ENCODE data around the gene KIRREL1. TPM values are rescaled to one million over a fixed set of nuclear protein-coding genes. Genes with fewer than 3 reads are reported as not detected.

The KIRREL1 gene
- total RNA-seq, 1 experiment from 2014 or later = 30.7 TPM

GRCh38 chr1:157963713-157964112 lies 29.7 kb upstream of the KIRREL1 start:
- Histone ChIP-seq H3K27me3 (ENCODE audit: insufficient read depth, low read depth) (peaks cover 31% of the 10 kb centered on the region), H3K36me3 (ENCODE audit: low read depth) (no peaks in the 10 kb centered on the region), H3F3A (ENCODE audit: insufficient read depth, low read depth) (no peaks in the 10 kb centered on the region), H3K4me1 (replicated peaks; ENCODE audit: insufficient read depth) (no peaks in the 10 kb centered on the region), H2AFZ (no peak overlapping the region), H3K4me3 (no peak overlapping the region), H3K9me3 (ENCODE audit: insufficient read depth, low read depth) (no peaks in the 10 kb centered on the region), H3K9me2 (ENCODE audit: insufficient read depth) (no peaks in the 10 kb centered on the region), H3K4me2 (peak overlapping the region; percentile 53), H3K27ac (no peak overlapping the region), H4K20me1 (ENCODE audit: insufficient read depth) (no peaks in the 10 kb centered on the region), H3K79me2 (ENCODE audit: low read depth) (no peaks in the 10 kb centered on the region)
- no TSS peak for BruUV-seq (replicated peaks)
- DNase-seq = peak in 1 of 2 experiments; percentile 69
- TF ChIP-seq CTCF (conservative IDR thresholded peaks at IDR 0.05) = peak; percentile 93
- no peak for TF ChIP-seq EZH2 (IDR thresholded peaks at IDR 0.05; ENCODE audit: low read depth)
- intact Hi-C loops (cut with micrococcal nuclease; ENCODE audit: unreplicated experiment) = loop anchor here (1.0 to 10.0 kb wide), 4 partner anchors 86 to 1111 kb away; partner anchors contain the start of genes AIM2 and IFI16
- CTCF ChIA-PET = interaction anchor here (0.6 to 3.2 kb wide), 4 partner anchors 26 to 161 kb away, joined by 3 to 26 read pairs (median 4); no protein-coding TSS in a partner anchor
- POLR2A ChIA-PET (ENCODE audit: unreplicated experiment) = no interaction called here

- no peaks in the 10 kb centered on the region for H3F3A ChIP-seq (ENCODE audit: insufficient read depth, low read depth)
- no peak for TF ChIP-seq CTCF (conservative IDR thresholded peaks at IDR 0.05)
- TF ChIP-seq EZH2 (IDR thresholded peaks at IDR 0.05; ENCODE audit: low read depth) = no peak
- H3K4me1 ChIP-seq (replicated peaks; ENCODE audit: insufficient read depth) = no peaks in the 10 kb centered on the region
- no peak overlapping the region for H3K4me3 ChIP-seq
- intact Hi-C loops (cut with micrococcal nuclease; ENCODE audit: unreplicated experiment) = loop anchor here (10.0 kb wide), 2 partner anchors 1039 to 1109 kb away; partner anchors contain the start of genes AIM2 and IFI16
- BruUV-seq (replicated peaks) = no TSS peak
- H3K9me3 ChIP-seq (ENCODE audit: insufficient read depth, low read depth) = no peaks in the 10 kb centered on the region
- no peak overlapping the region for H2AFZ ChIP-seq
- no peak overlapping the region for H3K4me2 ChIP-seq
- POLR2A ChIA-PET (ENCODE audit: unreplicated experiment) = no interaction called here
- no peaks in the 10 kb centered on the region for H3K79me2 ChIP-seq (ENCODE audit: low read depth)
- no peak for DNase-seq
- no peaks in the 10 kb centered on the region for H3K36me3 ChIP-seq (ENCODE audit: low read depth)
- H4K20me1 ChIP-seq (ENCODE audit: insufficient read depth) = no peaks in the 10 kb centered on the region
- no peak overlapping the region for H3K27ac ChIP-seq
- CTCF ChIA-PET = interaction anchor here (0.6 kb wide), 1 partner anchor 27 kb away, joined by 4 read pairs; no protein-coding TSS in a partner anchor
- no peaks in the 10 kb centered on the region for H3K9me2 ChIP-seq (ENCODE audit: insufficient read depth)
- peaks cover 18% of the 10 kb centered on the region; the same call in 1 of the 2 replicates for H3K27me3 ChIP-seq (ENCODE audit: insufficient read depth, low read depth)
Measured at GRCh38 chr1:157965584-157965983, 27.9 kb upstream of the KIRREL1 start.

GRCh38 chr1:157966031-157966537 lies 27.4 kb upstream of the KIRREL1 start:
- H3K9me3 ChIP-seq (ENCODE audit: insufficient read depth, low read depth) = no peaks in the 10 kb centered on the region
- no peaks in the 10 kb centered on the region for H3F3A ChIP-seq (ENCODE audit: insufficient read depth, low read depth)
- no peak for DNase-seq
- H3K27me3 ChIP-seq (ENCODE audit: insufficient read depth, low read depth) = peaks cover 18% of the 10 kb centered on the region; the same call in 1 of the 2 replicates
- H3K9me2 ChIP-seq (ENCODE audit: insufficient read depth) = no peaks in the 10 kb centered on the region
- no peak overlapping the region for H3K27ac ChIP-seq
- intact Hi-C loops (cut with micrococcal nuclease; ENCODE audit: unreplicated experiment) = loop anchor here (10.0 kb wide), 2 partner anchors 1039 to 1109 kb away; partner anchors contain the start of genes AIM2 and IFI16
- no peaks in the 10 kb centered on the region for H3K36me3 ChIP-seq (ENCODE audit: low read depth)
- ChIA-PET CTCF (no interaction called here), POLR2A (ENCODE audit: unreplicated experiment) (no interaction called here)
- H2AFZ ChIP-seq = no peak overlapping the region
- TF ChIP-seq CTCF (conservative IDR thresholded peaks at IDR 0.05) (no peak), EZH2 (IDR thresholded peaks at IDR 0.05; ENCODE audit: low read depth) (no peak)
- BruUV-seq (replicated peaks) = no TSS peak
- no peaks in the 10 kb centered on the region for H3K79me2 ChIP-seq (ENCODE audit: low read depth)
- H3K4me2 ChIP-seq = no peak overlapping the region
- no peaks in the 10 kb centered on the region for H3K4me1 ChIP-seq (replicated peaks; ENCODE audit: insufficient read depth)
- H4K20me1 ChIP-seq (ENCODE audit: insufficient read depth) = no peaks in the 10 kb centered on the region
- no peak overlapping the region for H3K4me3 ChIP-seq

Measured in PC-9 (cell line).